ENCODE measurements around the gene BARHL1. TPM values are rescaled to one million over a fixed set of nuclear protein-coding genes. Genes with fewer than 3 reads are reported as not detected.

The BARHL1 gene
- total RNA-seq, 1 experiment from 2014 or later, result not detected

GRCh38 chr9:132627594-132627993 is 45.2 kb downstream of the BARHL1 start (continued):
- TF ChIP-seq REST (IDR thresholded peaks at IDR 0.05; ENCODE audit: low read depth) (no peak), POLR2AphosphoS5 (IDR thresholded peaks at IDR 0.05; ENCODE audit: low read depth, low read length) (no peak), CBX3 (IDR thresholded peaks at IDR 0.05; ENCODE audit: low read depth) (no peak), ELF1 (IDR thresholded peaks at IDR 0.05; ENCODE audit: borderline replicate concordance, low read depth) (no peak), ATF3 (IDR thresholded peaks at IDR 0.05) (no peak), MAX (IDR thresholded peaks at IDR 0.05) (no peak), FOSL1 (IDR thresholded peaks at IDR 0.05; ENCODE audit: low read depth) (no peak)

GRCh38 chr9:132628746-132629145 is 46.3 kb downstream of the BARHL1 start:
- Histone ChIP-seq H3K27me3 (ENCODE audit: insufficient read depth, low read length) (no peaks in the 10 kb centered on the region), H3K9me3 (ENCODE audit: control insufficient read depth in 1 of 2, insufficient read depth in 1 of 2, low read depth in 1 of 2, low read length in 2 of 2) (no peaks in the 10 kb centered on the region), H3K4me2 (ENCODE audit: low read length) (no peak overlapping the region), H4K20me1 (ENCODE audit: insufficient read depth) (no peaks in the 10 kb centered on the region), H3K79me2 (ENCODE audit: insufficient read depth, low read length) (no peaks in the 10 kb centered on the region; the same call in 1 of the 2 replicates), H2AFZ (ENCODE audit: low read depth, low read length, poor library complexity, severe bottlenecking) (no peak overlapping the region), H3K9me2 (ENCODE audit: insufficient read depth) (no peaks in the 10 kb centered on the region), H3K36me3 (ENCODE audit: control insufficient read depth in 1 of 2, insufficient read depth in 2 of 2, low read length in 2 of 2) (peaks cover 18 to 60% of the 10 kb centered on the region in 2 experiments), H3K27ac (ENCODE audit: low read depth, low read length) (no peak overlapping the region), H3K4me1 (ENCODE audit: control insufficient read depth in 1 of 2, insufficient read depth in 2 of 2, low read length in 2 of 2) (no peaks in the 10 kb centered on the region), H3K4me3 (replicated peaks in 1 of 2; ENCODE audit: low read depth in 1 of 2, low read length in 2 of 2) (no peak overlapping the region), H3K9ac (ENCODE audit: low read length) (no peak overlapping the region)
- no TSS peak for BruUV-seq (replicated peaks)
- CTCF ChIA-PET, result no interaction called here
- no peak for ATAC-seq
- RAD21 ChIA-PET (ENCODE audit: low non-redundant PET in 1 of 2, low total read pairs in 2 of 2, uncharacterized antibody in 2 of 2, unreplicated experiment in 2 of 2), result no interaction called here
- intact Hi-C loops (cut with micrococcal nuclease), result no loop called here
- POLR2A ChIA-PET, result no interaction called here
- DNase-seq (ENCODE audit: low read depth, low spot score), result no peak
- TF ChIP-seq MAX (IDR thresholded peaks at IDR 0.05) (no peak), SP1 (IDR thresholded peaks at IDR 0.05; ENCODE audit: low read depth) (no peak), FOSL1 (IDR thresholded peaks at IDR 0.05; ENCODE audit: low read depth) (no peak), POLR2AphosphoS5 (IDR thresholded peaks at IDR 0.05; ENCODE audit: low read depth, low read length) (no peak), YY1 (IDR thresholded peaks at IDR 0.05; ENCODE audit: extremely low read depth, insufficient replicate concordance, low read depth, low read length) (no peak), ZBTB33 (IDR thresholded peaks at IDR 0.05; ENCODE audit: extremely low read depth, insufficient replicate concordance, low read length) (no peak), REST (IDR thresholded peaks at IDR 0.05; ENCODE audit: low read depth) (no peak), SRF (IDR thresholded peaks at IDR 0.05; ENCODE audit: low read depth) (no peak), EZH2 (IDR thresholded peaks at IDR 0.05) (no peak), SIN3A (IDR thresholded peaks at IDR 0.05; ENCODE audit: low read depth) (no peak), ZNF274 (IDR thresholded peaks at IDR 0.05; ENCODE audit: low read depth, low read length) (no peak), EZH2phosphoT487 (IDR thresholded peaks at IDR 0.05; ENCODE audit: borderline replicate concordance) (no peak)

Data from HCT116 (cell line).